Measurements from ENCODE around the gene NKTR. TPM values are rescaled to one million over a fixed set of nuclear protein-coding genes. Genes with fewer than 3 reads are reported as not detected.

NKTR gene
- polyA plus RNA-seq, 3 donors: 2.6 to 78.5 (median 5.8) TPM

DNA sequence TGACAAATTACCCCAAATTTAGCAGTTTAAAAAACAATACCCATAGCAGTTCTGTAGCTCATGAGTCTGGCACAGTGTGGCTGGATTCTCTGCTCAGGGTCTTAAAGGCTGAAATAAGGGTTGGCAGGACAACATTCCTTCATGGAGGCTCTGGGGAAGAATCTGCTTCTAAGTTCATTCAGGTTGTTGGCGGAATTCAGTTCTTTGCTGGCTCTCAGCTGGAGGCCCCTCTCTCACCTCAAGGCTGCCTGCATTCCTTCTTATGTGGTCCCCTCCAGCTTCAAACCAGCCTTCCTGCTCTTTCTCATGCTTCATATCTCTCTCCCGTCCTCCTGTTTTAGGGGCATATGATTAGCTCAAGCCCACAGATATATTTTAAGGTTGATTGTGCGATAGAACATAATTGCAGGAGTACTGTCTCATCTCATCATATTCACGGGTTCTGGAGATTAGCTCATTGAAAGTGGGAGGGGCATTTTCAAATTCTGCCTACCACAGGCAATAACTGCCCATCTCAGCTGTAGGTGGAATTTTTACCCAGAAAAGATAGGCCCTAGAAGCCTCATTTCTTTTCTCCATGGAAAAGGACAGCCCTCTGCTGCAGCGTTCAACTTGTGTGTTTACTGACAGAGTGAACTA lies 47.5 kb downstream of the NKTR start:
- no peak overlapping the region for H3K4me2 ChIP-seq (replicated peaks; ENCODE audit: extremely low read depth, low read length, poor library complexity, severe bottlenecking)
- no peaks in the 10 kb centered on the region for H3K9me3 ChIP-seq (replicated peaks in 1 of 2; ENCODE audit: control insufficient read depth in 1 of 2, insufficient read depth in 1 of 2, low read length in 2 of 2)
- H4K20me1 ChIP-seq (ENCODE audit: insufficient read depth, low read length): peaks cover 98% of the 10 kb centered on the region
- Mint-ChIP-seq H3K27me3 (ENCODE audit: low read depth in 3 of 3) (peaks cover 0 to 2% (median 0%) of the 10 kb centered on the region in 3 donors), H3K4me1 (peaks cover 44% of the 10 kb centered on the region), H3K9me3 (no peaks in the 10 kb centered on the region), H3K36me3 (peaks cover 56 to 70% of the 10 kb centered on the region in 2 donors), H3K27ac (peak overlapping the region; percentile 31 to 61 (median 39)), H3K4me3 (no peak overlapping the region)
- H3K4me3 ChIP-seq (replicated peaks in 1 of 3; ENCODE audit: low read depth in 2 of 3, low read length in 3 of 3): no peak overlapping the region
- H3K36me3 ChIP-seq (replicated peaks in 1 of 2; ENCODE audit: control insufficient read depth in 1 of 2, insufficient read depth in 2 of 2, low read length in 2 of 2): peaks cover 52 to 87% of the 10 kb centered on the region in 2 donors
- peaks cover 25 to 30% of the 10 kb centered on the region in 2 donors for H3K4me1 ChIP-seq (ENCODE audit: control insufficient read depth in 1 of 2, insufficient read depth in 2 of 2, low read length in 2 of 2)
- H3K79me2 ChIP-seq (ENCODE audit: insufficient read depth, low read length): peaks cover 99% of the 10 kb centered on the region
- H3K27ac ChIP-seq (ENCODE audit: low read depth in 1 of 2, low read length in 2 of 2): peak overlapping the region in 1 of 2 donors; percentile 46
- TF ChIP-seq, protein P1, sequence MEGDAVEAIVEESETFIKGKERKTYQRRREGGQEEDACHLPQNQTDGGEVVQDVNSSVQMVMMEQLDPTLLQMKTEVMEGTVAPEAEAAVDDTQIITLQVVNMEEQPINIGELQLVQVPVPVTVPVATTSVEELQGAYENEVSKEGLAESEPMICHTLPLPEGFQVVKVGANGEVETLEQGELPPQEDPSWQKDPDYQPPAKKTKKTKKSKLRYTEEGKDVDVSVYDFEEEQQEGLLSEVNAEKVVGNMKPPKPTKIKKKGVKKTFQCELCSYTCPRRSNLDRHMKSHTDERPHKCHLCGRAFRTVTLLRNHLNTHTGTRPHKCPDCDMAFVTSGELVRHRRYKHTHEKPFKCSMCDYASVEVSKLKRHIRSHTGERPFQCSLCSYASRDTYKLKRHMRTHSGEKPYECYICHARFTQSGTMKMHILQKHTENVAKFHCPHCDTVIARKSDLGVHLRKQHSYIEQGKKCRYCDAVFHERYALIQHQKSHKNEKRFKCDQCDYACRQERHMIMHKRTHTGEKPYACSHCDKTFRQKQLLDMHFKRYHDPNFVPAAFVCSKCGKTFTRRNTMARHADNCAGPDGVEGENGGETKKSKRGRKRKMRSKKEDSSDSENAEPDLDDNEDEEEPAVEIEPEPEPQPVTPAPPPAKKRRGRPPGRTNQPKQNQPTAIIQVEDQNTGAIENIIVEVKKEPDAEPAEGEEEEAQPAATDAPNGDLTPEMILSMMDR (IDR thresholded peaks at IDR 0.05): no peak
- H2AFZ ChIP-seq (ENCODE audit: insufficient read depth, low read depth, low read length, poor library complexity, severe bottlenecking): no peak overlapping the region
- no peak overlapping the region for H3K9ac ChIP-seq (ENCODE audit: insufficient read depth, low read length, poor library complexity, severe bottlenecking)
- WGBS (ENCODE audit: insufficient coverage): no CpG with 5 or more reads among the region's 5 CpGs
- intact Hi-C loops (cut with micrococcal nuclease): no loop called here
- no peaks in the 10 kb centered on the region for H3K27me3 ChIP-seq (ENCODE audit: control insufficient read depth in 2 of 2, insufficient read depth in 2 of 2, low read length in 2 of 2)
- no peak for DNase-seq

DNA sequence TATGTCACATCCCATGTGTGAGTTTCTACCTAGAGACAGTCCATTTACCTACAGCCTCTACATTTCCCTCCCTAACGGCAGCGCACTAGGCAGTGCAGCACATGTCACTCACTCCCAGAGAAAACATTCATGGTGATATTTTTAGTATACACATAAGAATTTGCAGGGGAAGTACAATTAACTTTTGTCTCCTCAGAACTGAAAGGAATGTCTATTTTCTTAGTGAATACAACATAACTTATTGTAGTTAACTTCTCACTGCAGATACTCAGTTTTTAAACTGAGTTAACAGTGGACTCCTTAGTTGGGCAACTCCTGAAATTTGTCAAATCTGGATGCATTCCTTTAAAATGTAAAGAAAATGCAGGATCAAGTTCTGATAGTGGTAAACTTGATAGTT lies 48.5 kb downstream of the NKTR start:
- peaks cover 52% of the 10 kb centered on the region for H3K4me1 Mint-ChIP-seq
- H3K27ac Mint-ChIP-seq: peak overlapping the region in 4 of 7 donors; percentile 12 to 77 (median 58)
- intact Hi-C loops (cut with micrococcal nuclease): no loop called here
- Histone ChIP-seq H3K27ac (ENCODE audit: low read depth in 1 of 2, low read length in 2 of 2) (peak overlapping the region in 1 of 2 donors; percentile 24), H3K4me1 (ENCODE audit: control insufficient read depth in 1 of 2, insufficient read depth in 2 of 2, low read length in 2 of 2) (peaks cover 34 to 40% of the 10 kb centered on the region in 2 donors), H3K9me3 (replicated peaks in 1 of 2; ENCODE audit: control insufficient read depth in 1 of 2, insufficient read depth in 1 of 2, low read length in 2 of 2) (no peaks in the 10 kb centered on the region), H3K27me3 (ENCODE audit: control insufficient read depth in 2 of 2, insufficient read depth in 2 of 2, low read length in 2 of 2) (no peaks in the 10 kb centered on the region), H3K4me3 (replicated peaks in 1 of 3; ENCODE audit: low read depth in 2 of 3, low read length in 3 of 3) (no peak overlapping the region), H3K9ac (ENCODE audit: insufficient read depth, low read length, poor library complexity, severe bottlenecking) (no peak overlapping the region), H4K20me1 (ENCODE audit: insufficient read depth, low read length) (peaks cover 87% of the 10 kb centered on the region), H3K4me2 (replicated peaks; ENCODE audit: extremely low read depth, low read length, poor library complexity, severe bottlenecking) (no peak overlapping the region), H3K79me2 (ENCODE audit: insufficient read depth, low read length) (peaks cover 99% of the 10 kb centered on the region), H3K36me3 (replicated peaks in 1 of 2; ENCODE audit: control insufficient read depth in 1 of 2, insufficient read depth in 2 of 2, low read length in 2 of 2) (peaks cover 41 to 76% of the 10 kb centered on the region in 2 donors), H2AFZ (ENCODE audit: insufficient read depth, low read depth, low read length, poor library complexity, severe bottlenecking) (no peak overlapping the region)
- TF ChIP-seq, protein P1 (IDR thresholded peaks at IDR 0.05): no peak
- H3K36me3 Mint-ChIP-seq: peaks cover 45 to 59% of the 10 kb centered on the region in 2 donors
- no peak for DNase-seq
- no peaks in the 10 kb centered on the region for H3K9me3 Mint-ChIP-seq
- no peak overlapping the region for H3K4me3 Mint-ChIP-seq
- peaks cover 0 to 2% (median 0%) of the 10 kb centered on the region in 3 donors for H3K27me3 Mint-ChIP-seq (ENCODE audit: low read depth in 3 of 3)
- no CpG with 5 or more reads among the region's 2 CpGs for WGBS (ENCODE audit: insufficient coverage)
